Heart left ventricle (tissue), 16 donors: ENCODE results near the gene HEBP1. TPM values are rescaled to one million over a fixed set of nuclear protein-coding genes. Genes with fewer than 3 reads are reported as not detected.

Experiments
- ATAC-seq, 4 donors: fragments of 200-7000 bp; cut with Tn5 transposase; one replicate each; pipeline ENCODE4 v1.9.1; 2020 to 2022; ENCODE audit warnings: moderate library complexity in 4 of 4, mild to moderate bottlenecking in 3 of 4, moderate number of reproducible peaks in 1 of 4
- DNase-seq, 5 donors: peaks; one replicate each; pipeline ENCODE4 v3.0.0-alpha.2; 2020
- H3K27ac ChIP-seq, 12 donors: fragments of 200-600 bp; sonication (generic) in 4 of 12; one replicate each; pipeline versions ENCODE4 v1.5.0 to v1.8.0; 2016 to 2022; ENCODE audit warnings: mild to moderate bottlenecking in 2 of 12
- H3K27me3 ChIP-seq, 9 donors: fragments of 200-600 bp; sonication (generic) in 2 of 9; one replicate each; pipeline versions ENCODE4 v1.5.1 to v1.8.0; 2016 to 2022; ENCODE audit warnings: mild to moderate bottlenecking in 3 of 9
- H3K36me3 ChIP-seq, 9 donors: fragments of 200-600 bp; sonication (generic) in 2 of 9; one replicate each; pipeline versions ENCODE4 v1.5.0 to v1.8.0; 2018 to 2022; ENCODE audit warnings: mild to moderate bottlenecking in 2 of 9
- H3K4me1 ChIP-seq, 12 donors: fragments of 200-600 bp; sonication (generic) in 4 of 12; one replicate each; pipeline versions ENCODE4 v1.5.0 to v1.8.0; 2016 to 2022; ENCODE audit warnings: mild to moderate bottlenecking in 3 of 12
- H3K4me3 ChIP-seq, 12 donors: fragments of 200-600 bp; sonication (generic) in 4 of 12; one replicate each; pipeline versions ENCODE4 v1.5.0 to v1.8.0; 2017 to 2022; ENCODE audit warnings: mild to moderate bottlenecking in 9 of 12, moderate library complexity in 4 of 12
- H3K9me3 ChIP-seq, 12 donors: fragments of 200-600 bp; sonication (generic) in 4 of 12; one replicate each; pipeline versions ENCODE4 v1.5.0 to v1.8.0; 2016 to 2022; ENCODE audit warnings: mild to moderate bottlenecking in 1 of 12
- CTCF ChIP-seq, 12 donors: fragments of 200-600 bp; sonication (generic) in 4 of 12; IDR thresholded peaks; one replicate each; pipeline versions ENCODE4 v1.5.0 to v1.8.0; 2018 to 2022; ENCODE audit warnings: antibody characterized with exemption in 12 of 12, mild to moderate bottlenecking in 5 of 12
- POLR2A ChIP-seq, 2 donors: fragments of 450-650 bp; IDR thresholded peaks; one replicate each; pipeline ENCODE4 v1.6.1; 2017; ENCODE audit warnings: antibody characterized with exemption in 2 of 2, mild to moderate bottlenecking in 2 of 2, moderate library complexity in 2 of 2
- WGBS, 4 donors: extraction: QIAGEN DNeasy Blood & Tissue Kit in 2 of 4; methylation state at CpG; one replicate each; pipeline versions ENCODE4 v1.1.5 to v1.1.7; 2013 to 2018; 5-methylcytosine and 5-hydroxymethylcytosine counted together
- intact Hi-C, 10 donors: fragments of 100-400 bp; cut with DNase I; formaldehyde crosslinking; loops; one replicate each; pipeline versions ENCODE4 v1.11.1 to v1.14.2; 2022
- polyA plus RNA-seq, 2 donors: library from polyadenylated mRNA; stranded (reverse); fragments of 200-250 nt; gene quantifications; one replicate each; pipeline ENCODE4 v1.2.3, GENCODE V29; 2013
- total RNA-seq, 9 donors: library from RNA; depleted of rRNA in 2 of 9; stranded (reverse); fragments of >200 nt in 2 of 9; fragmentation: NEBNext Ultra II Directional in 3 of 9; extraction: Animal tissue kit (Norgen Biotek cat#: 25700) in 3 of 9; gene quantifications; one replicate each; pipeline versions ENCODE4 v1.1.0 to v1.2.4, GENCODE V29; 2016 to 2023
- donor health status: ischemic (EF 13 %, LVEDD 7.1; RV severe dilation, severe dysfunction).
- donor health status: healthy with polysubstance abuse.
- donor health status: DM: no; HTN: yes; CAD: no.
- donor health status: DM: no; HTN: no; CAD: no.
- donor health status: ischemic (EF 25% LVEDD 6.9; RV normal size, moderate dysfunction).
- donor health status: ischemic (EF 25% LVEDD 5.7; RV mildly dilated, moderate dysfunction).
- donor health status: healthy.
- donor health status: DM: yes; HTN: yes; CAD: no.
- donor health status: ischemic (EF 35%, LVEDD 5.7; RV mildly dilated, moderate dysfunction).
- donor health status: nonischemic (EF 11% LVEDD 7.7; RV severe dilation, severe dysfunction).
- donor health status: DM: yes; HTN: yes; CAD: no.
- donor health status: PGD.
- donor health status: ischemic (EF 29% LVEDD 5.4; RV normal size, mild dysfunction).
- donor health status: nonischemic (EF 23%, LVEDD 6.1; RV moderate dilation, normal function).

The HEBP1 gene
- total and polyA plus RNA-seq, 11 donors, result 26.3 to 88.1 (median 52.6) TPM

- no peak for DNase-seq
- Histone ChIP-seq H3K27me3 (no peaks in the 10 kb centered on the region), H3K9me3 (no peaks in the 10 kb centered on the region), H3K4me3 (no peak overlapping the region), H3K4me1 (peaks cover 0 to 8% (median 0%) of the 10 kb centered on the region in 12 donors), H3K27ac (no peak overlapping the region), H3K36me3 (no peaks in the 10 kb centered on the region)
- WGBS, 4 donors, result 86 to 91% (median 88%) methylated on average over 9 of the region's 9 CpGs
- intact Hi-C loops, result no loop called here
- TF ChIP-seq POLR2A (IDR thresholded peaks at IDR 0.05) (no peak), CTCF (IDR thresholded peaks at IDR 0.05) (no peak)
- no peak for ATAC-seq
These were observed 30.7 kb upstream of the HEBP1 start for GRCh38 chr12:13030541-13031291.

GRCh38 chr12:13028825-13029570, 28.9 kb upstream of the HEBP1 start:
- intact Hi-C loops, result loop anchor here in 1 of 10 donors (10.0 kb wide), 1 partner anchor 206 kb away; no protein-coding TSS in a partner anchor
- TF ChIP-seq CTCF (IDR thresholded peaks at IDR 0.05), result no peak
- no peak for TF ChIP-seq POLR2A (IDR thresholded peaks at IDR 0.05)
- no peaks in the 10 kb centered on the region for H3K27me3 ChIP-seq
- no peaks in the 10 kb centered on the region for H3K9me3 ChIP-seq
- 57 to 67% (median 59%) methylated on average over 4 of the region's 4 CpGs for WGBS, 4 donors
- H3K27ac ChIP-seq, result no peak overlapping the region
- ATAC-seq (no peak), DNase-seq (no peak)
- peaks cover 0 to 17% (median 0%) of the 10 kb centered on the region in 12 donors for H3K4me1 ChIP-seq
- H3K36me3 ChIP-seq, result no peaks in the 10 kb centered on the region
- H3K4me3 ChIP-seq, result no peak overlapping the region

GRCh38 chr12:13027508-13027907, 27.4 kb upstream of the HEBP1 start:
- TF ChIP-seq POLR2A (IDR thresholded peaks at IDR 0.05), result no peak
- no peak for TF ChIP-seq CTCF (IDR thresholded peaks at IDR 0.05)
- Histone ChIP-seq H3K4me1 (peaks cover 0 to 14% (median 0%) of the 10 kb centered on the region in 12 donors), H3K9me3 (no peaks in the 10 kb centered on the region), H3K27ac (no peak overlapping the region), H3K27me3 (no peaks in the 10 kb centered on the region), H3K4me3 (no peak overlapping the region), H3K36me3 (no peaks in the 10 kb centered on the region)
- no peak for DNase-seq
- intact Hi-C loops, result loop anchor here in 1 of 10 donors (10.0 kb wide), 1 partner anchor 207 kb away; no protein-coding TSS in a partner anchor
- no peak for ATAC-seq

GRCh38 chr12:13027032-13027431, 27.0 kb upstream of the HEBP1 start:
- H3K4me1 ChIP-seq, result peaks cover 0 to 14% (median 0%) of the 10 kb centered on the region in 12 donors
- no peak for DNase-seq
- no peak overlapping the region for H3K4me3 ChIP-seq
- H3K36me3 ChIP-seq, result no peaks in the 10 kb centered on the region
- no peak overlapping the region for H3K27ac ChIP-seq
- no peaks in the 10 kb centered on the region for H3K27me3 ChIP-seq
- no peak for TF ChIP-seq CTCF (IDR thresholded peaks at IDR 0.05)
- no peak for TF ChIP-seq POLR2A (IDR thresholded peaks at IDR 0.05)
- 72 to 76% (median 76%) methylated on average over 2 of the region's 2 CpGs for WGBS, 4 donors
- ATAC-seq, result no peak
- intact Hi-C loops, result loop anchor here in 1 of 10 donors (10.0 kb wide), 1 partner anchor 208 kb away; no protein-coding TSS in a partner anchor
- H3K9me3 ChIP-seq, result no peaks in the 10 kb centered on the region
